Central memory CD4-positive, alpha-beta T cell (primary cell): ENCODE measurements around the gene CBLIF.
"Not testable (repeated sequence)": the region's sequence is repeated elsewhere in the genome, so short reads cannot be mapped to it uniquely, and the experiment has no call there.

Experiments used
- DNase-seq: peaks from one replicate; pipeline ENCODE4 v3.0.0; 2022

The CBLIF gene

DNA sequence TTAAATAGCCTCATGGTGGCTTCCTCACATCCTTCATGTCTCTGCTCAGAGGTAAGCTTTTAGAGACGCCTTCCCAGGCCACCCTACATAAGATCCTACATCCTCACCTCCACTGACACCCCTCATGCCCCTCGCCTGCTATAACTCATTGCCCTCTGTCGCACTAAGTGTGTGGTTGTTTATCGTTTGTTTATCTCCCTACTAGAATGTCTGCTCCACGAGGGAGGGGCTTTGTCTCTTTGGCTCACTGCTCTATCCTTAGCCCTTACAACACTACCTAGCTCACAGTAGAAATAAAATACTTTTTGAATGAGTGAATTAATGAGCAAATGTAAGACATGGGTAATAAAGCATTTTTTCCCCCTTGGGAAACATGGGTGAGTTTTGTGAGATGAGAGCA, 1.3 kb upstream of the CBLIF start:
- no peak for DNase-seq

DNA sequence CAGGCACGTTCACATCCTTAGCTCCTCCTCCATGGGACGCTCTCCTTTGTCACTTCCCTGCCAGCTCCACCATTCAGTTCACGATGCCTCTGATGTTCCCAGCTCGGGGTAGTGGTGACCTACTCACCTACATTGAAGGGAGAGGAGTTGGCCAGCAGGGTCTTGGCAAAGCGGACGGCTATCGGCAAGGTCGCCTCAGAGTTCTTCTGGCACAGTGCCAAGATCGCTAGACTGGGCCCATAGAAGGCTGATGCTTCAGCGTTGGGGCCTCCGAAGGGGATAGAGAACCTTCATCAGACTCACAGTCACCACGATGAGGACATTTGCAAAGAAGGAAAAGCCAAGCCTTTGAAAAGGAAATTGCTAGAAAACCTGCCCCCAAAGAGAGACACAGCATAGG, 3.0 kb downstream of the CBLIF start:
- DNase-seq, result no peak

- no peak for DNase-seq
These were observed 3.8 kb downstream of the CBLIF start for GRCh38 chr11:59841514-59841913.

- no peak for DNase-seq
These were observed 5.7 kb downstream of the CBLIF start for GRCh38 chr11:59839615-59840014.

GRCh38 chr11:59833602-59834001, 11.7 kb downstream of the CBLIF start:
- DNase-seq, result no peak

GRCh38 chr11:59829358-59829757, 15.9 kb downstream of the CBLIF start:
- no peak for DNase-seq

DNA sequence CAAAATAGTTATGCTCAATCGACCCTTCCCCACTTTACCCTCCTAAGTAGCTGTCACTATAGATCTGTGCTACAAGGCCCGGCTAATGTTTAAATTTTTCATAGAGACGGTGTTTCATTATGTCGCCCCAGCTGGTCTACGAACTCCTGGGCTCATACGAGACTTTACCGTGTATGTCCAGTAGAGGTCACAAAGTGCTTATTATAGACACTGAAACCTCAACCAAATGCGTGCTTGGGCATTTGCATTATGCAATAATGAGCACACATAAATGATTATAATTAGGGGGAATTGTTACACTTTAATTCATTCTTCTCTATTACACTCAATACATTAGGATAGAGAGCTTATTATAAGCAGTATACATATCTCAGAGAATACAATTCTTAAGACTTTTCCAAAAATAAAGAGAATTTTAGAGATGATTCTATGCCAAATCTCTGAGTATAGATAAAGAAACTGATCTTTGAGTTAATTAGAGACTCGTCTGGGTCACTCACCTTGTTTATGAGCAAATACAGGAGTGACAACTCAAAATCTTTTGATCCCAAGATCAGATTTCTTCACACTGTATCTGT, 22.2 kb downstream of the CBLIF start:
- no peak for DNase-seq

- DNase-seq, result no peak
These were observed 26.7 kb downstream of the CBLIF start for GRCh38 chr11:59818572-59818971.

DNA sequence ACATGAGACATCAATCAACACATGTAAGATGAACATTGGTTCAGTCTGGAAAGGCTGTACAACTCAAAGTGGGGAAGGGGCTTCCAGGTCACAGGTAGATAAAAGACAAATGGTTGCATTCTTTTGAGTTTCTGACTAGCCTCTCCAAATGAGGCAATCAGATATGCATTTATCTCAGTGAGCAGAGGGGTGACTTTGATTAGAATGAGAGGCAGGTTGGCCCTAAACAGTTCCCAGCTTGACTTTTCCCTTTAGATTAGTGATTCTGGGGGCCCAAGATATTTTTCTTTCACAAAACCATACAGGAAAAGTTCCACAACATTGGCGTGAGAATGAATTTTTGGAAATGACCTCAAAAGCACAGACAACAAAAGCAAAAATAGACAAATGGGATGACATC, 28.9 kb downstream of the CBLIF start:
- not testable (repeated sequence) for DNase-seq

- no peak for DNase-seq
These were observed 29.5 kb downstream of the CBLIF start for GRCh38 chr11:59815754-59816153.

- no peak for DNase-seq
These were observed 31.3 kb downstream of the CBLIF start for GRCh38 chr11:59814021-59814420.

DNA sequence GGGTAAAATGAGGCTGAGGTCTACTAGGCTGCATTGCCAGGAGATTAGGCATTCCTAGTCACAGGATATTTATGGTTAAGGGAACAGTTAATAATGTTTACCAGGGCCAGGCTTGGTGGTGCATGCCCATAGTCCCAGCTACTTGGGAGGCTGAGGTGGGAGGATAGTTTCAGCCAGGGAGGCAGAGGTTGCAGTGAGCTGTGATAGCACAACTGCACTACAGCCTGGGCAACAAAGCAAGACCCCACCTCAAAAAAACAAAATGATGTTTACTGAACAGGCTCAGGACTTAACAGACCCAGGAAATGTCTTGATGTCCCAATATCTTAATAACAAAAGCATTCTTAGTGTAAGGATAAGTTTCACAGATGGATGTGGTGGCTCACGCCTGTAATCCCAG, 31.9 kb downstream of the CBLIF start:
- no peak for DNase-seq

- no peak for DNase-seq
These were observed 33.1 kb downstream of the CBLIF start for GRCh38 chr11:59812220-59812619.

DNA sequence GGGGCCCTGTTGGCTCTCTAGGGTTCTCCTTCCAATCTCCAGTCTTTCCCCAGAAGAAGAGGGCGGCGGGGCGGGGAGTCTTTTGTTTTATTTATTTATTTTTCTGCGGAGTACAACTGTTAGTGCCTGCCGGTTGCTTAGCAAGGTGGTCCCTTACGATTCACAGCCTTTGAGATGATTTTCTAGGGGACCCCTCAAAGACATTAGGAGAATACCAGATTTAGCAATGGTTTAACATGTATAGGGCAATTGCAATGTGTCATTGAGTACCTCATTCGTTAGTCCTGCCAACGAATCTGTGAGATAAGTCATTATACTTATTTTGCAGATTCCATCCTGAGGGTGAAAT, 34.4 kb downstream of the CBLIF start:
- DNase-seq, result no peak

DNA sequence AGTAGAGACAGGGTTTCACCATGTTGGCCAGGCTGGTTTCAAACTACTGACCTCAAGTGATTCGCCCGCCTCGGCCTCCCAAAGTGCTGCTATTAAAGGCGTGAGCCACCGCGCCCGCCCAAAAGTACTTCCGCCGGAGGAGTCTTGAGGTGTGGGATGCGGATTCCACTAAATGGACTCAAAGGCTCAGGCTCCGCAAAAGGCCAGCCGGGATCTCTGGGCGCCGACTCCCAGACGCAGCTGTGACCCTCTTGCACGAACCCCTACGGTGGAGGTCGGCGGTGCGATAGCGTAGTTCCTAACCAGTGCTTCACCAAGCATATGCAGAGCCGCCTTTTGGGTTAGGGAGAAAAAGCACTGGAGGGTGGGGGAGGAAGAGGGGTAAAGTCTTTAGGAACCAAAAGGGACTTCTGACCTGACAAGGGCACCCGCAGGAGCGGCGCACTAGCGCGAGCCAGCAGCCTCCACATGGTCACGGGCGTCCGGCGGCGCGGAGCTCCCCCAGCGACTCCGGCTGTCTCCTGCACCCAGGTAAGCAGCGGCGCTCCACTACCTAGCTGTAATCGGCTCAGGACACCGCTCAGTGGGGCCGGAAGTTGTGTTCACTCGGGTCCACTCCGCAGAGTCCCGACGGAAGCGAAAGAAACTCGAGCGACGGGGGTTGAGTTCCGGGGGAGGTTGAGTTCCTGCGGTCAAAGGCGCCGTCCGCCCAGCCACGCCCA, 34.9 kb downstream of the CBLIF start, which contains the start of gene MRPL16:
MRPL16 (minus strand) TSS at position 590 of the 722 bp plus-strand sequence; CDS start at position 470, 120 bp downstream.
- peak; percentile 83 for DNase-seq

DNA sequence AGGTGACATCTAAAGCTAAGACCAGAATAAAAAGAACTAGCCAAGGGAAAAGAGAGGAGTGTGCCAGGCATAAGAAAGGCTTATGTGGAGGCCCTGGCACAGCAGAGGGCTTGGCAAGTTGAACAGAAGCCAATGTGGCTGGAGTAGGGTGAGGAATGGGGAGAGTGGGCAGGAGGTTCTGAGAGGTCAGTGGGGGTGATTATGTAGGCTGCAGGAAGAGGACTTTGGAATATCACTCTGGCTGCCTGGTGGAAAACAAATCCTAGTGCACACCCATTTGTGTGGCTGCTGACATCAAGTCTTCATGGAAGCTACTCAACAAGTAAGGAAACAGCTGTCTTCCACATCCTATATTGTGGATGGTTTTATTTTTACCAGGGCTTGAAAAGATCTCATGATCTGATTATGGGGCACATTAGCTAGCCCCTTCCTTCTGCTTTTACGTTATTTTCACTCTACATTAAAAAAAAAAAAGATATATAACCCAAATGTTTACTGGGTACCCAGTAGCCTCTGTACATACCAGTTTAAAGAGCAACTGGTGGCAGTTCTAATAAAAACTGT, 38.2 kb downstream of the CBLIF start:
- DNase-seq, result no peak

- no peak for DNase-seq
These were observed 41.2 kb downstream of the CBLIF start for GRCh38 chr11:59804061-59804460.

GRCh38 chr11:59802639-59803176, 42.6 kb downstream of the CBLIF start:
- DNase-seq, result peak; percentile 62

GRCh38 chr11:59801981-59802638, 43.2 kb downstream of the CBLIF start:
- DNase-seq, result no peak

DNA sequence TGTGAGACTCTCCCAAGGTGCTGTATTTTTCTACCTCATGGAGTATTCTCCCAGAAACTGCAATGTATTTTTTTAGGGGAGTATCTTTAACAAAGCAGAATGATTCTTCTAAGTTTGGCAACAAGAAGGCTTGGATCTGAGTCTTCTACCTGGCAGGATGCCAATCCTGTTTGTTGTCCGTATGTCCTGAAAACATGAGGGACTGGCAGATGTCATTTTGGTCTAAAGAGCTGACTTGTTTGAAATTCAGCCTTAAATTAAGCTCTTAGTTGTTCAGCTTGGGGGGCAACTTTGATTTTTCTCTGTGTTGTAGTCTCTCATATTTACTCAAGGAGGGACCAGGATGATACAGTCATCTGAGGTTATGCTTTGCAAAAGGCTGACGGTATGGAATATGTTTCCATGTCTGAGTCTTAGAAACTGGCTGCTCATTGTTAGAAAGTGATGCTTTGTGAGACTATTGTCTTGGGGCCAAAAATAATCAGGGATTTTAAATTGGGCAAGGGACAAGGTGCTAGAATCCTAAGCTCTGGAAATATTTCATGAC, 44.1 kb downstream of the CBLIF start:
- DNase-seq, result no peak

DNA sequence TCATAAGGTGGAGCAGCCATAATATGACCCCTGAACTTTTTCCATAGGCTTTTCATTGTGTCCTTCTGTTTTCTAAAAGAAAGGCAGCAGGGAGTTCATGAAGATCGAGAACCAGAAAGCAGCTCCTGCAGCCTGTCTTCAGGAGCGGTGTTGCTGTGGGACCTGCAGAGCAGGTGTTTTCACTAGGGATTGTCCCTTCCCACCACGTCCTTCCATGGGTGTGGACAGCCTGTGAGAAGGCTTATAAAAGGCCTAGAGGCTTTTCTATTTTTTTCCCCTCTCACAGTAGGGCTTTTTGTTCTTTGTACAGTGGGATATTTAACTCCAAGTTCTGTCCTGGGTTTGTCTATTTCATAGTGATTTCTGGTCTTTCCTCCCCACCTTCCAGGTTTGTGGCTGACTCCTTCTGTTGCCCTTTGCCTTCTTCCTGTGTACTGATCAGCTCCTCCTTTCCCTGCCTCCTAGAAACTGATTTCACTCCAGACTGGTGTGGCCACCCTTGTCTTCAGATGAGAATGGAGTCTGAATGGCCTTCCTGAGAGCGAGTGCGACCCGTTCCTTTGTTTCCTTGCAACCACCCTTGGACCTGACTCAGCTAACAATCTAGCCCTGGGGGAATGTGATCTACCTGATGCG, 44.8 kb downstream of the CBLIF start:
- no peak for DNase-seq

- no peak for DNase-seq
These were observed 50.9 kb downstream of the CBLIF start for GRCh38 chr11:59794417-59794816.

DNA sequence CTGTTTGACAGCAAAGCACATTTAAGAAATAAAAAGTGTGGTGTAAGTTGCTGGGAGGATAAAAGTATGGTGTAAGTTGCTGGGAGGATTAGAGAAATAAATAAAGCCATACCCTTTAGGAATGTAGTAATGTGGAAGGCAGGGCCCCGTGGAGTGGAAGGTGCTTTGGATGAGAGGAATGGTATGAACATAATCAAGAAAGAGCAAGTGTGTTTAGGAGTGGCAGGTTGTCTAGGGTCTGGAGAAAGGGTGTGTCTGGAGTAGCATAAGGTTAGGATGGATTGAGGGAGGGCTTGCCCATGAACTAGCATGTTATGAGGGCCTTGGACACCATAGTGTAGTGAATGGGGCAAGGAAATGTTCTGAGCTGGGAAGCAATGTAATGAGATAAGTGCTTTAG, 52.8 kb downstream of the CBLIF start:
- no peak for DNase-seq
